WI38 (cell line): Measurements from ENCODE around the gene RIMBP2.

Experiments used
- H3K4me3 ChIP-seq: 2 replicates; pipeline ENCODE4 v1.5.1; 2011; ENCODE audit warnings: low read depth, mild to moderate bottlenecking, control low read depth, low read length
- CTCF ChIP-seq: IDR thresholded peaks from 2 replicates; pipeline ENCODE4 v1.5.1; 2012; ENCODE audit warnings: low read depth, mild to moderate bottlenecking, control low read depth, low read length

The RIMBP2 gene

GRCh38 chr12:130362060-130362459, 354.0 kb downstream of the RIMBP2 start:
- TF ChIP-seq CTCF = no peak
- H3K4me3 ChIP-seq = no peak overlapping the region

- no peak for TF ChIP-seq CTCF
These were observed 358.3 kb downstream of the RIMBP2 start for GRCh38 chr12:130357729-130358330.

GRCh38 chr12:130357241-130357640, 358.9 kb downstream of the RIMBP2 start:
- H3K4me3 ChIP-seq = no peak overlapping the region
- no peak for TF ChIP-seq CTCF

More at GRCh38 chr12:130357729-130358330, 358.3 kb downstream of the RIMBP2 start:
- no peak overlapping the region for H3K4me3 ChIP-seq

- no peak overlapping the region for H3K4me3 ChIP-seq
- TF ChIP-seq CTCF = no peak
These were observed 359.9 kb downstream of the RIMBP2 start for GRCh38 chr12:130356222-130356621.

GRCh38 chr12:130354407-130354806, 361.7 kb downstream of the RIMBP2 start:
- no peak overlapping the region for H3K4me3 ChIP-seq
- no peak for TF ChIP-seq CTCF

- no peak for TF ChIP-seq CTCF
- no peak overlapping the region for H3K4me3 ChIP-seq
These were observed 363.0 kb downstream of the RIMBP2 start for GRCh38 chr12:130353081-130353480.

- TF ChIP-seq CTCF = no peak
- H3K4me3 ChIP-seq = no peak overlapping the region
These were observed 364.8 kb downstream of the RIMBP2 start for GRCh38 chr12:130351326-130351725.
